H1 (cell line): ENCODE measurements around the gene CTBP2. TPM values are rescaled to one million over a fixed set of nuclear protein-coding genes. Genes with fewer than 3 reads are reported as not detected.

Source experiments
- ASH2L ChIP-seq: fragments of 200-600, 300-600 bp; sonication (generic); IDR thresholded peaks from one replicate; pipeline ENCODE4 v1.7.1; 2017; ENCODE audit warnings: low read length
- ATF3 ChIP-seq: IDR thresholded peaks from 2 replicates; pipeline ENCODE4 v1.6.1; 2011; ENCODE audit warnings: low read depth, mild to moderate bottlenecking, low read length; ENCODE audit not compliant: insufficient read depth
- CBX8 ChIP-seq: fragments of 300-800, 300-1000 bp; sonication (generic); IDR thresholded peaks from 2 replicates; pipeline ENCODE4 v1.7.1; 2016; ENCODE audit warnings: low read depth, low read length, borderline replicate concordance
- EGR1 ChIP-seq: IDR thresholded peaks from 2 replicates; pipeline ENCODE4 v1.6.1; 2011; ENCODE audit warnings: low read depth, low read length, borderline replicate concordance
- GABPA ChIP-seq: IDR thresholded peaks from 2 replicates; pipeline ENCODE4 v1.6.1; 2011; ENCODE audit warnings: mild to moderate bottlenecking, low read length, moderate library complexity, borderline replicate concordance; ENCODE audit not compliant: insufficient read depth
- RAD21 ChIP-seq, 2 experiments: IDR thresholded peaks in 1 of 2; conservative IDR thresholded peaks in 1 of 2; 2 replicates each; pipeline ENCODE4 v1.6.1; 2011; ENCODE audit warnings: low read depth in 2 of 2, low read length in 2 of 2, improper control_type of control experiment in 1 of 2, inconsistent platforms in 1 of 2, mild to moderate bottlenecking in 1 of 2, moderate library complexity in 1 of 2
- RNF2 ChIP-seq: fragments of 200-900, 300-1000 bp; sonication (generic); IDR thresholded peaks from 2 replicates; pipeline ENCODE4 v1.7.1; 2016; ENCODE audit warnings: borderline replicate concordance, low read depth, mild to moderate bottlenecking, antibody characterized with exemption, low read length; ENCODE audit not compliant: poor library complexity, severe bottlenecking; ENCODE audit errors: missing control alignments
- SP2 ChIP-seq: IDR thresholded peaks from 2 replicates; pipeline ENCODE4 v1.6.1; 2012; ENCODE audit warnings: mild to moderate bottlenecking, low read length, inconsistent platforms
- TAF7 ChIP-seq: optimal IDR thresholded peaks from 2 replicates; pipeline ENCODE3; 2011; ENCODE audit warnings: low read depth, mild to moderate bottlenecking, inconsistent platforms, low read length, moderate library complexity, borderline replicate concordance
- TEAD4 ChIP-seq: IDR thresholded peaks from 2 replicates; pipeline ENCODE4 v1.6.1; 2012; ENCODE audit warnings: low read depth, low read length, inconsistent platforms, mixed read lengths
- polyA plus RNA-seq, 7 experiments: library from polyadenylated mRNA; depleted of rRNA in 3 of 7; stranded (reverse) in 5 of 7; unstranded in 2 of 7; fragments of >200 nt in 5 of 7; fragments of 200-250 nt in 2 of 7; gene quantifications; 1 replicate in 5 of 7; 2 replicates in 1 of 7; 4 replicates in 1 of 7; pipeline versions ENCODE4 v1.2.1 to v1.2.3, GENCODE V29; 2011 to 2013; ENCODE audit warnings: missing spikeins in 2 of 7, mixed read lengths in 2 of 7
- total RNA-seq: library from RNA; stranded (reverse); fragmentation: NEBNext Ultra II Directional; extraction: Animal tissue kit (Norgen Biotek cat#: 25700); gene quantifications from 2 replicates; pipeline ENCODE4 v1.2.1, GENCODE V29; 2021

The CTBP2 gene
- total and polyA plus RNA-seq, 2 of the 8 experiments (the other 6 are each of a cell fraction or from before 2014, with no cell fraction given): 208 to 221 TPM

GRCh38 chr10:125087191-125087896, 73.0 kb downstream of the CTBP2 start (continued):
- TF ChIP-seq EGR1 (no peak), RAD21 (IDR thresholded peaks at IDR 0.05 in 1 of 2, conservative IDR thresholded peaks at IDR 0.05 in 1 of 2; ENCODE audit: low read depth in 2 of 2, low read length in 2 of 2) (no peak), SP2 (no peak), RNF2 (no peak), CBX8 (no peak), TAF7 (no peak), ASH2L (no peak), ATF3 (no peak), GABPA (no peak), TEAD4 (no peak)
